Measurements from ENCODE around the gene JAKMIP3. TPM values are rescaled to one million over a fixed set of nuclear protein-coding genes. Genes with fewer than 3 reads are reported as not detected.

JAKMIP3 gene
- total RNA-seq, 2 experiments from 2014 or later, result 0.34 to 0.35 TPM

DNA sequence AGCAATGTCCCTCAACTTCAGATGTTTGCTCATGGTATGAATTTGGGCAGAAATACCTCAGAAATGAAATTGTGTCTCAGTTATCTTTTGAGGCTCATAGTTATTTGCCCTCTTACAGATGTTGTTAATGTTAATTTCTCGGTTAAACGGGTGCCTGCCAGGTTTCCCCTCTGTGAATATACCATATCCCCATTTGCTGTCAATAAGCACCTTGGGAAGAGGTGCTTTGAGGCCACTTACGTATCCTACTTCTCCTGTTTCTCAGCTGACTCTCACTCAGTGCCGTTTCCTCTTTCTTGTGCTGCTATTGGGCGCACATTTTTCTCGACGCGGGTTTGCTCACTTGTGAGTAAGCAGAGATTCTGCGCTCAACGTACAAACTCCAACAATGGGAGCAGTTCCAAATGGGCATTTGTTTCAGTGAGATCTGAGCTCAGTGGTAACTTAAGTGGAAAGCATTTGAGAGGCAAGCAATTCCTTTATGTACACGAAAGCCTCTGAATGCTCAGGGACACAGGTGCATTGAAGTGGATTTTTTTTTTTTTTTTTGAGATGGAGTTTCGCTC lies 34.8 kb upstream of the JAKMIP3 start:
- Mint-ChIP-seq H3K36me3 (ENCODE audit: low read depth) (no peaks in the 10 kb centered on the region), H3K9me3 (ENCODE audit: low read depth) (no peaks in the 10 kb centered on the region), H3K27ac (no peak overlapping the region), H3K4me1 (no peaks in the 10 kb centered on the region), H3K27me3 (peaks cover 41% of the 10 kb centered on the region), H3K4me3 (no peak overlapping the region)
- intact Hi-C loops (cut with DNase I, micrococcal nuclease), result no loop called here
- ATAC-seq, result no peak
- DNase-seq, result no peak
- POLR2A ChIA-PET, result interaction anchor here (0.6 kb wide), 1 partner anchor 56 kb away, joined by 3 read pairs; no protein-coding TSS in a partner anchor
- CTCF ChIA-PET, result interaction anchor here (0.7 kb wide), 1 partner anchor 8 kb away, joined by 4 read pairs; no protein-coding TSS in a partner anchor

DNA sequence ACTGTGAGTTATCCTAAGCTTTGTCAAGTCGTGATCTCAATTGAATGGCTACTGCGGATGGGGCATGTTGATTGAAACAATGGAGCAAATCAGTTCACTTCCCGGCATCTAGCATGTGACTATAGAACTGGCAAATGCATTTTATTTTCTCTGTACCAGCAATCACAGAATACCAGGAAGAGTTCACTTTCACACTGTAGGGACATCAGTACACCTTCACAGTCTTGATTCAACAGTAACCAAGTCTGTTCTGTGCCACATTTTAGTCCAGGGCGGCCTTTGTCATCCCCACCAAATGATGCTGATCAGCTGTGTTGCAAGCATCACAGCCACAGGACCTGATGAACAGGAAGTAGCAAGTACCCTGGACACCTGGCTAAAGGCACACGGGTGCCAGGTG lies 32.1 kb upstream of the JAKMIP3 start:
- peaks cover 4% of the 10 kb centered on the region for H3K4me1 Mint-ChIP-seq
- H3K27me3 Mint-ChIP-seq, result peaks cover 46% of the 10 kb centered on the region
- POLR2A ChIA-PET, result no interaction called here
- intact Hi-C loops (cut with DNase I, micrococcal nuclease), result no loop called here
- H3K27ac Mint-ChIP-seq, result no peak overlapping the region
- DNase-seq (no peak), ATAC-seq (no peak)
- H3K36me3 Mint-ChIP-seq (ENCODE audit: low read depth), result no peaks in the 10 kb centered on the region
- CTCF ChIA-PET, result interaction anchor here (1.1 kb wide), 1 partner anchor 11 kb away, joined by 3 read pairs; no protein-coding TSS in a partner anchor
- H3K4me3 Mint-ChIP-seq, result no peak overlapping the region
- no peaks in the 10 kb centered on the region for H3K9me3 Mint-ChIP-seq (ENCODE audit: low read depth)

DNA sequence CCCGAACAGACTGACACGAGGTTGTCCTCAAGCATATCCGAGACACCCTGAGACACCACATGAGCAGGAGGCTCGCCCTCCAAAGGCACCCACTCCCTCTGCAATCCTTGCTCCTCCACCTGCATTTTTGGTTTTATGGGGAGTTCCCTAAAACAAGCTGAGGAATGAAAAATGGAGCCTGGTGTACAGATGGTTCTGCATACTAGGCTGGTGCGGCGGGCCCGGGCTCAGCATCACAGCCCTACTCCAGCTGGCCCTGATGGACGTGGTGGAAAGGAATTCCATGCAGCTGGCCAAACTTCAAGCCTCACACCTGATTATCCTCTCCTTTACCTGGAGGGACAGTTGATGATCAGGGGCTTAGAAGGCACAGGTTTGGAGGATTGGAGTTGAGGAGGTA lies 30.3 kb upstream of the JAKMIP3 start:
- Mint-ChIP-seq H3K4me1 (peaks cover 4% of the 10 kb centered on the region), H3K9me3 (ENCODE audit: low read depth) (no peaks in the 10 kb centered on the region), H3K27me3 (peaks cover 45% of the 10 kb centered on the region), H3K4me3 (no peak overlapping the region), H3K36me3 (ENCODE audit: low read depth) (no peaks in the 10 kb centered on the region), H3K27ac (no peak overlapping the region)
- DNase-seq, result no peak
- ATAC-seq, result no peak
- intact Hi-C loops (cut with DNase I, micrococcal nuclease), result no loop called here
- ChIA-PET CTCF (interaction anchor here (0.7 to 0.8 kb wide), 2 partner anchors 13 to 166 kb away, joined by 3 read pairs; no protein-coding TSS in a partner anchor), POLR2A (no interaction called here)

DNA sequence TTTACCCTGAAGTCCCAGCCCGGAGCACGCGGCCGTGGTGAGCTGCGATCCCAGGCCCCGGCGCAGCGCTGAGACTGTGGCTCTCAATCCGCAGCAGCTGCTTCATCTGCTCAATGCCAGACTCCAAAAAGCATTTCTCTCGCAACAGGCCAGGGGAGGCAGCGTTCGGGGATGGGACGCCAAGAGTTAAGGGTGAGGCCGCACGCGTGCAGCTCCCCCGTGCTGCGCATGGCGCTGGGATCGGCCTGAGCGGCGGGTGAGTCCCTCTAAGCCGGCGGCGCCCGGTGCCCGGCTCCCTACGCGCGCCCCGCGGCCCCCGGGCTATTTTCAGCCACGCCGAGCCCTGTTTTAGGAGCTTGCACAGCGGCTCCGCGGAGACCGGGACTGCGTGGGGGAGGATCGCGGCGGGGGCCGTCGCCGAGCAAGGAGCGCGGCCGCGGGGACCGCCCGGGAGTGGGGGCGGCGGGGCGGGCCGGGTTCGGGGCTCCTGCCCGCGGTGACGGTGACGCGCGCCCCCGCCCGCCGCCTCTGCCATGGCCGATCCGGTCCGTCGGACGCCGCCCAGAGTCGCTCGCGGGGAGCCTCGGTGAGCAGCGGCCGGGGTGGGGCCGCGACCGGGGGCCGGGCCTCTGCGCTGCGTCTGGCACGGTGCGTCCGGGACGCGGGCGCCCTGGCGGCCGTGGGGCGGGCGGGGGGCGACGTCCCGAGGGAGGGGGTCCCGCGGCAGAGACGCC lies 29.4 kb upstream of the JAKMIP3 start:
- Mint-ChIP-seq H3K27ac (no peak overlapping the region), H3K27me3 (peaks cover 43% of the 10 kb centered on the region), H3K9me3 (ENCODE audit: low read depth) (no peaks in the 10 kb centered on the region), H3K36me3 (ENCODE audit: low read depth) (no peaks in the 10 kb centered on the region), H3K4me3 (no peak overlapping the region), H3K4me1 (peaks cover 4% of the 10 kb centered on the region)
- ATAC-seq (peak; percentile 55), DNase-seq (peak; percentile 30)
- ChIA-PET CTCF (interaction anchor here (0.7 to 0.8 kb wide), 3 partner anchors 9 to 167 kb away, joined by 3 read pairs; no protein-coding TSS in a partner anchor), POLR2A (no interaction called here)
- intact Hi-C loops (cut with DNase I, micrococcal nuclease), result no loop called here

DNA sequence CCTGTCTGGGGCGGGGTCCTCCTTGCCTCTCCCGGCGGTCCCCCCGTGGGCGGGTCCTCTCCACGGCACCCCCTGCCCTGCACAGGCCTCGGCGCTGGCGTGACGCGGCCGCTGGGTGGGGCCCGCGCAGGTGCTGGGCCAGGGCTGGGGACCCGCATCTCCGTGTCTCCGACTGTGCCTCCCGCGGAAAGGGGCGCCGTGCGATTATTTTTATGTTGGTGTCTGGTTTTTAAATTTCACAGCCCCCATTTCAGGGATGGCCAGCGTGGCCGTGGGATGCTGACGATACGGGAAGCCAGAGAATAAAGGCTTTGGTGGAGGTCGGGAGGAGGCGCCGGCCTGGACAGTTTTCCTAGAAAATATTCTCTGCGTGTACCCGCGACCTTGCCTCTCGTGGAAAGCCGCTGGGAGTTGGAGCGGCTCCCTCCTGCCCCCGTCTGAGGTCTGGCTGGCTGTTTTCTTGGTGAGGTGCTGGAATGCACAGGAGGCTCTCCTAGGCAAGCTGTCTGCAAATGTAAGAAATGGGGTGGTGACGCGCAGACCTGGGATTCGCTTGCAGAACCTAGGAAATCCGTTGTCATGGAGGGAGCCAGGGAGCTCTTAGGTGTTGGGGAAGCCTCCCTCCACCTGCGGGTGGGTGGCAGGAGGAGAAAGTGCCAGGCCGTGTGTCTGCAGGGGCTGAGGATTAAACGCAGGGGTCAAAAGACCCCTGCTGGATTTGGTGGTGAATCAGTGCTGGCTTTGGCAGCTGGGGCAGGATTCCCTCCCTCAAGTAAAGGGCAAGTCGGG lies 28.7 kb upstream of the JAKMIP3 start:
- intact Hi-C loops (cut with DNase I, micrococcal nuclease), result no loop called here
- no peaks in the 10 kb centered on the region for H3K9me3 Mint-ChIP-seq (ENCODE audit: low read depth)
- peak overlapping the region; percentile 30 for H3K4me3 Mint-ChIP-seq
- H3K4me1 Mint-ChIP-seq, result peaks cover 4% of the 10 kb centered on the region
- H3K27ac Mint-ChIP-seq, result no peak overlapping the region
- H3K36me3 Mint-ChIP-seq (ENCODE audit: low read depth), result no peaks in the 10 kb centered on the region
- CTCF ChIA-PET, result interaction anchor here (0.7 kb wide), 1 partner anchor 10 kb away, joined by 3 read pairs; no protein-coding TSS in a partner anchor
- DNase-seq, result peak; percentile 18
- POLR2A ChIA-PET, result no interaction called here
- ATAC-seq, result peak; percentile 42
- peaks cover 41% of the 10 kb centered on the region for H3K27me3 Mint-ChIP-seq

DNA sequence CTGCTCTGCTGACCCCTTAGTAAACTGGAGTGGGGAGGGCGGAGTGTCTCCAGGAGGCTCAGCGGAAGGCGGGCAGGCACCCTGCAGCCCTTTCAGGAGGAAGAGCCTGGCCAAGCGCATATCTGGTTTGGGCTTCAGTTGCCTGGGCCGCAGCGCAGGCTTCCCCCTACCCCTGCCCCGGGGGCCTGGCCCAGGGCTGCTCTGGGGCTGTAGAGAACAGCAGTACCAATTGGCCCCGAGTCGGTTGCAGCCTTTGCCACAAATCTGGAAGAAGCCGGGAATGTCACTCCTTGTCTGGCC lies 28.1 kb upstream of the JAKMIP3 start:
- no peaks in the 10 kb centered on the region for H3K9me3 Mint-ChIP-seq (ENCODE audit: low read depth)

GRCh38 chr10:132039371-132039770 lies 26.4 kb upstream of the JAKMIP3 start:
- H3K9me3 Mint-ChIP-seq (ENCODE audit: low read depth), result no peaks in the 10 kb centered on the region
- POLR2A ChIA-PET, result no interaction called here
- CTCF ChIA-PET, result no interaction called here
- peaks cover 4% of the 10 kb centered on the region for H3K4me1 Mint-ChIP-seq
- intact Hi-C loops (cut with DNase I, micrococcal nuclease), result no loop called here
- no peak overlapping the region for H3K4me3 Mint-ChIP-seq
- ATAC-seq (no peak), DNase-seq (no peak)
- no peak overlapping the region for H3K27ac Mint-ChIP-seq
- H3K36me3 Mint-ChIP-seq (ENCODE audit: low read depth), result no peaks in the 10 kb centered on the region
- peaks cover 44% of the 10 kb centered on the region for H3K27me3 Mint-ChIP-seq

More for the DNA sequence above, 28.1 kb upstream of the JAKMIP3 start:
- H3K4me3 Mint-ChIP-seq, result no peak overlapping the region
- DNase-seq (no peak), ATAC-seq (no peak)
- no peak overlapping the region for H3K27ac Mint-ChIP-seq
- CTCF ChIA-PET, result interaction anchor here (0.7 kb wide), 1 partner anchor 105 kb away, joined by 3 read pairs; no protein-coding TSS in a partner anchor
- POLR2A ChIA-PET, result no interaction called here
- peaks cover 46% of the 10 kb centered on the region for H3K27me3 Mint-ChIP-seq
- intact Hi-C loops (cut with DNase I, micrococcal nuclease), result no loop called here
- H3K4me1 Mint-ChIP-seq, result peaks cover 4% of the 10 kb centered on the region
- H3K36me3 Mint-ChIP-seq (ENCODE audit: low read depth), result no peaks in the 10 kb centered on the region

DNA sequence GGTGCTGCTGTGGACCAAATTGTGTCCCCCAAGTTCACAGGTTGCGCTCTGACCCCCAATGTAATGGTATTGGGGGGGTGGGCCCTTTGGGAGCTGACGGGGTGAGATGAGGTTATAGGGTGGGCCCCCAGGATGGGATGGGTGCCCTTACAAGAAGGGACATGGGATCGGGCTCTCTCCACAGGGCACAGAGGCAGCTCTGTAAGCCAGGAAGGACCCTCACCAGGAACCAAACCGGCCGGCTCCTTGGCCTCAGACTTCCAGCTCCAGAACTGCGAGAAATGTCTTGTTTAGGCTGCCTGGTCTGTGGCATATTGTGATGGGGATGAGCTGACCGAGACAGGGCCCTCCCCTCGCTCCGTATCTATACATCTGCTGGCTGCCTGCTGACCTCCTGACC lies 25.7 kb upstream of the JAKMIP3 start:
- no peak overlapping the region for H3K27ac Mint-ChIP-seq
- H3K9me3 Mint-ChIP-seq (ENCODE audit: low read depth), result no peaks in the 10 kb centered on the region
- H3K27me3 Mint-ChIP-seq, result peaks cover 42% of the 10 kb centered on the region
- POLR2A ChIA-PET, result interaction anchor here (0.6 kb wide), 1 partner anchor 96 kb away, joined by 3 read pairs; no protein-coding TSS in a partner anchor
- CTCF ChIA-PET, result interaction anchor here (0.8 kb wide), 1 partner anchor 17 kb away, joined by 3 read pairs; no protein-coding TSS in a partner anchor
- intact Hi-C loops (cut with DNase I, micrococcal nuclease), result no loop called here
- peaks cover 4% of the 10 kb centered on the region for H3K4me1 Mint-ChIP-seq
- no peaks in the 10 kb centered on the region for H3K36me3 Mint-ChIP-seq (ENCODE audit: low read depth)
- no peak for ATAC-seq
- no peak for DNase-seq
- H3K4me3 Mint-ChIP-seq, result no peak overlapping the region

GRCh38 chr10:132041340-132041739 lies 24.4 kb upstream of the JAKMIP3 start:
- POLR2A ChIA-PET, result no interaction called here
- Mint-ChIP-seq H3K27ac (no peak overlapping the region), H3K9me3 (ENCODE audit: low read depth) (no peaks in the 10 kb centered on the region), H3K4me3 (no peak overlapping the region), H3K27me3 (peaks cover 35% of the 10 kb centered on the region), H3K4me1 (peaks cover 4% of the 10 kb centered on the region), H3K36me3 (ENCODE audit: low read depth) (no peaks in the 10 kb centered on the region)
- intact Hi-C loops (cut with DNase I, micrococcal nuclease), result no loop called here
- ATAC-seq, result no peak
- CTCF ChIA-PET, result no interaction called here
- no peak for DNase-seq

GRCh38 chr10:132043861-132044695 lies 21.7 kb upstream of the JAKMIP3 start:
- Mint-ChIP-seq H3K4me3 (no peak overlapping the region), H3K4me1 (no peaks in the 10 kb centered on the region), H3K9me3 (ENCODE audit: low read depth) (no peaks in the 10 kb centered on the region), H3K27me3 (peaks cover 22% of the 10 kb centered on the region), H3K27ac (no peak overlapping the region), H3K36me3 (ENCODE audit: low read depth) (no peaks in the 10 kb centered on the region)
- ATAC-seq (no peak), DNase-seq (no peak)
- ChIA-PET CTCF (no interaction called here), POLR2A (no interaction called here)
- intact Hi-C loops (cut with DNase I, micrococcal nuclease), result no loop called here

- CTCF ChIA-PET, result no interaction called here
- Mint-ChIP-seq H3K36me3 (ENCODE audit: low read depth) (no peaks in the 10 kb centered on the region), H3K27ac (no peak overlapping the region), H3K4me3 (no peak overlapping the region), H3K27me3 (peaks cover 22% of the 10 kb centered on the region), H3K9me3 (ENCODE audit: low read depth) (no peaks in the 10 kb centered on the region), H3K4me1 (no peaks in the 10 kb centered on the region)
- intact Hi-C loops (cut with DNase I, micrococcal nuclease), result no loop called here
- DNase-seq (no peak), ATAC-seq (no peak)
- POLR2A ChIA-PET, result no interaction called here
Observed at GRCh38 chr10:132044803-132045202, 20.9 kb upstream of the JAKMIP3 start.

Measured in activated CD4-positive, alpha-beta T cell treated with anti-CD3 and anti-CD28 coated beads for 36 hours (primary cell).